Fibroblast of lung (primary cell): Measurements from ENCODE around the gene CD79B.

ENCODE experiments used
- CTCF ChIP-seq, 2 donors: IDR thresholded peaks in 1 of 2; conservative IDR thresholded peaks in 1 of 2; 1 replicate in 1 of 2; 2 replicates in 1 of 2; pipeline ENCODE4 v1.5.1; 2011 to 2012; ENCODE audit warnings: low read length in 2 of 2, control low read depth in 1 of 2, inconsistent platforms in 1 of 2, low read depth in 1 of 2, mild to moderate bottlenecking in 1 of 2
- EZH2 ChIP-seq: IDR thresholded peaks from 2 replicates; pipeline ENCODE4 v1.5.1; 2012; ENCODE audit warnings: low read length, control low read depth, mild to moderate bottlenecking; ENCODE audit errors: missing control alignments

DNA sequence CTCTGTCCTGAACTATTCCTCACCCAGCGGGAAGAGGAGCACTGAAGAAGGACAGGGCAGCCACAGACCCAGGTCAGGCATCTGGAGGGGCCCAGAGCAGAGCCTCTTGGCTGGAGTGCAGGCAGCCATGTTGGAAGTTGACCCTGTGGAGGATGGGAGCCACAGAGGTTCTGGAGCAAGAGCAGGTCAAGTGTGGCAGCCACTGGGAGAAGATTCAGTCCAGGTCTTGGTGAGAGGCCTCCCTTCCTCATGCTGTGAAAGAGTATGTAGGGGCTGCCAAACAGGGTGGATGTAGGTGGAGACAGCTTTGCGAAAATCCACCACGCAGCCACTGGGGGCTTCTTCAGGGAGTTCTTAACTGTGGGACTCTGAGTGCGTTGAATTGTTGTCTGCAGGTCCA, 590 bp upstream of the CD79B start:
- TF ChIP-seq CTCF (conservative IDR thresholded peaks at IDR 0.05 in 1 of 2, IDR thresholded peaks at IDR 0.05 in 1 of 2; ENCODE audit: low read depth in 1 of 2, low read length in 2 of 2), result no peak
- no peak for TF ChIP-seq EZH2
